ENCODE results near the gene PCBP1.
"Not testable (repeated sequence)": the region's sequence is repeated elsewhere in the genome, so short reads cannot be mapped to it uniquely, and the experiment has no call there.

Gene PCBP1

GRCh38 chr2:70086838-70087701, at the start of gene PCBP1:
TSS of gene PCBP1 (plus strand) at chr2:70087477. CDS start at chr2:70087744, 267 bp downstream.
- peak; percentile 94 to 96 for DNase-seq (ENCODE audit: low read depth in 2 of 2)

GRCh38 chr2:70039366-70039765, 47.9 kb upstream of the PCBP1 start:
- no peak for DNase-seq (ENCODE audit: low read depth in 2 of 2)

DNA sequence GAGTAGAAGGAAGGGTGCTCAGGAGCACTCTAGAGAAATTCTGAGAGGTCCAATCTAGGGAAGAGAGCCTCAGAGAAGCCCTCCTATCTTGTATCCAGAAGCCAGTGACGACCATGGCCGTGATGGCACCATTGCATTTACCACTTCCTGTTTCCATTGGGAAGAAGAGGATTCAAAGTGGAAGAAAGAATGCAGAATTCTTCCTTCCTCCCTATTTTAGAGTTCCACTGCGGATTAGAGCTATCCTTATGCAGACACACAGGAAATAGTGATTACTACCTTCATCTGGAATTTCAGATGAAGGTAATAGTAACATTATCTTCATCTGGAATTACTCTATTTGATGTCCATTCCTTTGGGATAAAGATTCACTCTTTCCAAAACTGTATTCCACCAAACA, 45.6 kb upstream of the PCBP1 start:
- no peak for DNase-seq (ENCODE audit: low read depth in 2 of 2)

DNA sequence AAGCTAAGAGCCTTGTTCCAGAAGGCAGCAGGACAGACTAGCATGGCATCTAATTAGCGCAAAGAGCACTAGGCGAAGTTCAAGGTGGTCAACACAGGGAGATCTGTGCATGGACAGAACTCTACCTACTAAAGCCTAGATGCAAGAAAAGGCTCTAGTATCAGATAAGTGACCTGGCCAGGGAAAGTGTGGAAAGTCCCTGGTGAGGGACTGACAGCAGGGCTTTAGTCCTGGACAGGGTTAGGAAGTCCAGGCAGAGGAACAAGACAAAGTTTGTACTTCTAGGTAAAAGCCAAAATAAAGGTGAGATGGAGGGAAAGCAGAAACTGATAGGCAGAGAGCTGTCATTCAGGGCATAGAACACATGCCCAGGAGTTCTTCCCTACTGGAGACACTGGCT, 45.0 kb upstream of the PCBP1 start:
- no peak for DNase-seq (ENCODE audit: low read depth in 2 of 2)

DNA sequence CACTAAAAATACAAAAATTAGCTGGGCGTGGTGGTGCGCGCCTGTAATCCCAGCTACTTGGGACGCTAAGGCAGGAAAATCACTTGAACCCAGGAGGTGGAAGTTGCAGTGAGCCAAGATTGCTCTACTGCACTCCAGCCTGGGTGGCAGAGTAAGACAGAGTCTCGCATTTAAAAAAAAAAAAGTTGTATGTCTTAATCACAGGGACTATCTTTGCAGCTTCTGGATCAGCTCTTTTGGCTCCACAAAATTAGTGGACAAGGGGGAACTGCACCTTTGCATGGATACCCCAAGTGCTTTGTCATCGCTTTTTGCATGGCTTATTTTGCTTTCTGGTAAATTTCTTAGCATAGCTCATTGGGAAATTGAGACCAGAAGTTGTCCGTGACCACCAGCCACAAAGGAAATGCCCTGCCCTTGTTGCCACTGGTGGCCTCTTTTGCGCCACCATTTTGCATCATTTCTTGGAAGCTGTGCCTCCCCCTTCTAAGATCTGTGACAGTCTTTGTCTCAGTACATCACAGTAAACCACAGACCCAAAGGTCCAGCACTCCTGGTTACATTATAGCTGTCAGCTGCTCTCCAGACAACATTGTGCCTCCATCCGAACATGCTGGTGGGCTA, 43.9 kb upstream of the PCBP1 start:
- peak in 1 of 2 donors; percentile 10 for DNase-seq (ENCODE audit: low read depth in 2 of 2)

DNA sequence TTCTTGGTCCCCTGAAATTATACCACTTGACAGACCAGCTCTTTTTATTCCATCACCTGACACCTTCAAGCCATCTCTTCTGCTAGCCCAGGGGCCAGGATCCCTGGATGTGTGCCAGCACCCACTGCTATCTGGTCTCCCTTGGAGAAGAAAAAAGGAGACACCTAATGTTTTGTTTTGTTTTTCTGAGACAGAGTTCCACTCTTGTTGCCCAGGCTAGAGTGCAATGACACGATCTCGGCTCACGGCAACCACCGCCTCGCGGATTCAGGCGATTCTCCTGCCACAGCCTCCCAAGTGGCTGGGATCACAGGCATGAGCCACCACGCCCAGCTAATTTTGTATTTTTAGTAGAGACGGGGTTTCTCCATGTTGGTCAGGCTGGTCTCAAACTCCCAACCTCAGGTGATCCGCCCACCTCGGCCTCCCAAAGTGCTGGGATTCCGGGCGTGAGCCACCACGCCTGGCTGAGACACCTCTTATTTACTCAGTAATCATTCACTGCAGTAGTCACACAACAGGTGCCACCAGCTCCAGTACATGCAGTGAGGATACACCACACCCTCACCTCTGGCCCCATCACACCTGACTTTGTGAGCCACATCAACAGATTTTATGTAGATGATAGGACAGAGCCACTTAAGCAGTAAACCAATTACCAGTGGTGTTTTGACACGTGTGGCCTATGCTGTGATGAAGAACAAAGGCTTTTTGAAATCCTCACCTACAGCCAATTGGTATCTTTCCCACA, 42.8 kb upstream of the PCBP1 start:
- DNase-seq (ENCODE audit: low read depth in 2 of 2): no peak

DNA sequence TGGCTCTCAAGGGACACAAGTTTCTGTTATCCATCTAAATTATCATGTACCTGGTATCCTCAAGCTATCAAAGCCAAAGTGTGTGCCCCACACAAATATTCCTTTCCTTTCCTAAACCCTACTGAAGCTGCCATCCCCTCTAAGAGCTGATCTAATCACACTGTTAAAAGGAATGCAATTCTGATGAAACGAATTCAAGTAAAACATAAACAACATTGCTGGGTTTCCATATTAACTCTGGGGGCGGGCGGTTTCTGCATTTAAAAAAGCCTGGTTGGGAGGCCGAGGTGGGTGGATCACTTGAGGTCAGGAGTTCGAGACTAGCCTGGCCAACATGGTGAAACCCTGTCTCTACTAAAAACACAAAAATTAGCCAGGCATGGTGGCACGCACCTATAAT, 41.9 kb upstream of the PCBP1 start:
- no peak for DNase-seq (ENCODE audit: low read depth in 2 of 2)

- no peak for DNase-seq (ENCODE audit: low read depth in 2 of 2)
Observed at GRCh38 chr2:70045932-70046331, 41.3 kb upstream of the PCBP1 start.

GRCh38 chr2:70046534-70046933, 40.7 kb upstream of the PCBP1 start:
- no peak for DNase-seq (ENCODE audit: low read depth in 2 of 2)

DNA sequence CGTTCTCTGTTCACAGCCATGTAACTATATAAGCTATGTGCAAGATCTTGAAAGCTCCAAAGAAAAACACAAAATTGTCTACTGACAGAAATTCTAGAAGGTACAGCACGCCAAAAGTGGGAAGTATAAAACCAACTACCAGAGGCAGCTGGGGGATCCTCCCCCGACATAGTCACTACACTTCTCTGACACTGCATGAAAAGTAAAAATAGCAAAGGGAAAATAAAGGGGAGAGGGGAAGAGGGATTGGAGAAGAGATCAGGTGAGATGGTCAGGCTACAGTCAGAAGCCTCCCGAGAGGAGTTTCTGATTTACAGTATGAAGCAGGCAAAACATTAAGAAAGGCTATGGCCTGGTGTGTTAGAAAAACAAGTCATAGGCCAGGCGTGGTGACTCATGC, 39.8 kb upstream of the PCBP1 start:
- no peak for DNase-seq (ENCODE audit: low read depth in 2 of 2)

- DNase-seq (ENCODE audit: low read depth in 2 of 2): no peak
Observed at GRCh38 chr2:70049255-70049654, 38.0 kb upstream of the PCBP1 start.

DNA sequence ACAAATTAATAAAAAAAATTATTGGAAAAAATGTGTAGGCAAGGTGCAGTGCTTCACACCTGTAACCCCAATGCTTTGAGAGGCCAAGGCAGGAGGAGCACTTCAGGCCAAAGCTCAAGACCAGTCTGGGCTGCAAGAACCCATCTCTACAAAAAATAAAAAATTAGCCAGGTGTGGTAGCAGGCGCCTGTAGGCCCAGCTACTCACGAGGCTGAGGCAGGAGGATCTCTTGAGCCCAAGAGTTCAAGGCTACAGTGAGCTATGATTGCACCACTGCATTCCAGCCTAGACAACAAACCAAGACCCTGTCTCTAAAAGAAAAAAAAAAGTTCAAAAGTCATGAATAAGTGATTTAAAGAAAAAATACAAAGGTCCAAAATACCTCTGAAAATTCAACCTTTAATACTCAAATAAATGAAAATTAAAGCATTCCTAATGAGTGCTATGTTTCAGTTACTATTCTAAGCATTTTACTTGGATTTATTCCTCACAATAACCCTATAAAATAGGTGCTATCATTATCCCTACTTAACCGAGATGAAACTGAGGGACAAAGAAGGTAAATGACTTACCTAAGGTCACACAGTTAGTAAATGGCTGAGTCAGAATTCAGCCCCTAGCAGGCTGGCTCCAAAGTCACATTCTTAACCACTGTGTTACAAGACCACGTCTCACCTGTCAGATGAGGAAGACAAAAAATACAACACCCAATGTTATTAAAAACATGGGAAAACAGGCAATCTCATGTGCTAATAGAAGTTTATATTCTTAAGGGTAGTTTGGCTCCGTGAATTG, 36.4 kb upstream of the PCBP1 start:
- no peak for DNase-seq (ENCODE audit: low read depth in 2 of 2)

GRCh38 chr2:70055259-70055658, 32.0 kb upstream of the PCBP1 start:
- not testable (repeated sequence) for DNase-seq (ENCODE audit: low read depth in 2 of 2)

- no peak for DNase-seq (ENCODE audit: low read depth in 2 of 2)
Observed at GRCh38 chr2:70061317-70061716, 26.0 kb upstream of the PCBP1 start.

DNA sequence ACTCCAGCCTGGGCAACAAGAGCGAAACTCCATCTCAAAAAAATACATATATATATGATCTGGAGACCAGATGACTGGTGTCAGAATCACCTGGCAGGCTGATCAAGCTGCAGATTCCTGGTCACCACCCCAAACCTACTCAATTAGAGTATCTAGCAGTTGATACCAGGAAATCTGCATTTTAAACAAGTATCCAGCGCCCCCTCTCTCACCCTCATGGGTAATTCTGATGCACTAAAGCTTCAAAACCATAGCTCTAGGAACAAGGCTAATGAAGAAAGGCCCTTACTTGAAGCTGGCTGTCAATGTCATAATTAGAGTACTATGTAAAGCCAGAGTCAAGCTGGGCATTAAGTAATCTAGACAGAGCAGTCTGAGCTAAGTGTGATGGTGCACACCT, 25.0 kb upstream of the PCBP1 start:
- DNase-seq (ENCODE audit: low read depth in 2 of 2): no peak

GRCh38 chr2:70068119-70068518, 19.2 kb upstream of the PCBP1 start:
- DNase-seq (ENCODE audit: low read depth in 2 of 2): no peak

DNA sequence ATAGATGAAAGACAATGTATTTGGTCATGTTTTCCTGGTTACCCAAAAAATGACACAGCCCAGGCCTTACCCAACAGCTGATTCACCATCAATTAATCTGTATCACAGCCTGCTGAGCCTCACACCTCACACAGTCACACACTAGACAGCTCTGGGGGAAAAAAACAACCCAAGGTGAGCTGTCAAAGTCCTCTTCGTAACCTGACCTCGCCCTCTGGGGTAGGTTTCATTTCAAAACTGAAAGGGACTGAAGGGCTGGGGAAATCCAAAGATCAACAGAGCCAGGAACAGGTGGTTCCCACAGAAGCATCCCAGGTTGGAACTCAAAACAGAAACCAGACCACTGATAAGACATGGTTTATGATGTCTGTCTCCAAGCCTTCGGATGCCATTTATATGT, 18.2 kb upstream of the PCBP1 start:
- DNase-seq (ENCODE audit: low read depth in 2 of 2): peak; percentile 66 to 76

- peak in 1 of 2 donors; percentile 42 for DNase-seq (ENCODE audit: low read depth in 2 of 2)
Observed at GRCh38 chr2:70070542-70071268, 16.6 kb upstream of the PCBP1 start.

GRCh38 chr2:70073493-70073892, 13.8 kb upstream of the PCBP1 start:
- DNase-seq (ENCODE audit: low read depth in 2 of 2): no peak

GRCh38 chr2:70078384-70078783, 8.9 kb upstream of the PCBP1 start:
- no peak for DNase-seq (ENCODE audit: low read depth in 2 of 2)

DNA sequence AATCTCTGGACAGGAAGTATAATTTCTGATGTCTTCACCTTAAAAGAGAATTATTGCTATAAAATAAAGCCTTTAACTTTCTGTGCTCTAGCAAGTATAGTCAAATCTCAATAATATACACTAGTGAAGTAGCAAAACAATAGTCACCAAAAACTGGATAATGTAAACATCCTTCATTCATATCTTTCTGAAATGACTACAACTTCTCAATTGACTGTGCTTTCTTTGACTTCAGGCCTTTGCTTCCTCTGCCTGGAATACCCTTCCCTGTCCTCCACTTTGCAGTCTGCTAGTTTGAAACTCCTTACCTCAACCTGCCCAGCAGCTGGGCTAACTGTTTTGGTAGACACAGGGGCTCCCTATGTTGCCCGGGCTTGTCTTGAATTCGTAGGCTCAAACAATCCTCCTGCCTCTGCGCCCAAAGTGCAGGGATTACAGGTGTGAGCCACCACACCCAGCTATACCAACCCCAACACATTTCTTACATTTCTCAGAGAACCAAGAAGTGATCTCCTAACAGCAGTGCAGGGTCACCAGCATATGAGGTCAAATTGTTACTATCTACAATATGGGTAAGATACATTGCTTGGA, 6.6 kb upstream of the PCBP1 start:
- no peak for DNase-seq (ENCODE audit: low read depth in 2 of 2)

Measured in stimulated activated CD4-positive, alpha-beta T cell treated with anti-CD3 and anti-CD28 coated beads, Interleukin-15, amount 100 ng/mL, for 48 hours (primary cell).